ENCODE measurements around the gene FAM229B. TPM values are rescaled to one million over a fixed set of nuclear protein-coding genes. Genes with fewer than 3 reads are reported as not detected.

The FAM229B gene
- total and polyA plus RNA-seq, 2 of the 4 experiments (the other 2 are of a cell fraction): 8.6 to 25.6 TPM

GRCh38 chr6:112149236-112149635, 61.8 kb downstream of the FAM229B start:
- Histone ChIP-seq H3K36me3 (ENCODE audit: control insufficient read depth, insufficient read depth, low read length) (peaks cover 23% of the 10 kb centered on the region), H2AK5ac (ENCODE audit: low read depth, low read length) (0 out of 2 replicates have a peak overlapping the region, but pooled peaks have one; percentile 51), H2BK15ac (ENCODE audit: low read depth, low read length) (peak overlapping the region; percentile 61; the same call in 1 of the 3 replicates), H3K56ac (ENCODE audit: extremely low read depth, insufficient read depth, low read length) (no peak overlapping the region), H4K91ac (ENCODE audit: insufficient read depth, low read depth, low read length) (no peak overlapping the region; the same call in 1 of the 2 replicates), H2AK9ac (replicated peaks; ENCODE audit: low read depth, low read length, poor library complexity) (no peak overlapping the region), H3K79me1 (ENCODE audit: low read depth in 1 of 2, low read length in 2 of 2) (no peaks in the 10 kb centered on the region), H3K23ac (ENCODE audit: low read depth, low read length) (peak overlapping the region; percentile 46; the same call in 1 of the 2 replicates), H3K4me2 (ENCODE audit: low read depth, low read length) (no peak overlapping the region), H3K9me3 (ENCODE audit: control insufficient read depth, insufficient read depth, low read length) (no peaks in the 10 kb centered on the region), H3K18ac (ENCODE audit: low read depth, low read length) (peak overlapping the region; percentile 69; the same call in 1 of the 2 replicates), H3K4me1 (ENCODE audit: control insufficient read depth, insufficient read depth, low read length) (peaks cover 7% of the 10 kb centered on the region), H2BK120ac (ENCODE audit: low read depth, low read length) (peak overlapping the region; percentile 62; the same call in 1 of the 2 replicates), H3K9me1 (ENCODE audit: insufficient read depth, low read length) (peaks cover 12% of the 10 kb centered on the region), H2AFZ (replicated peaks; ENCODE audit: low read length, poor library complexity) (no peak overlapping the region), H3K27me3 (ENCODE audit: control insufficient read depth, insufficient read depth, low read length) (no peaks in the 10 kb centered on the region), H3K4me3 (ENCODE audit: insufficient read depth, low read depth, low read length) (no peak overlapping the region), H3K4ac (ENCODE audit: low read depth, low read length) (peak overlapping the region; percentile 78), H2BK5ac (ENCODE audit: low read depth, low read length, poor library complexity, severe bottlenecking) (peak overlapping the region; percentile 27), H4K5ac (ENCODE audit: low read depth, low read length) (peak overlapping the region; percentile 74), H4K20me1 (ENCODE audit: insufficient read depth, low read length) (no peaks in the 10 kb centered on the region), H2BK20ac (ENCODE audit: low read depth, low read length) (no peak overlapping the region), H3K27ac (ENCODE audit: insufficient read depth, low read length) (peak overlapping the region; percentile 94; the same call in 1 of the 2 replicates), H3K14ac (replicated peaks; ENCODE audit: low read depth, low read length) (peak overlapping the region; percentile 61; the same call in 1 of the 2 replicates), H3K9ac (ENCODE audit: low read depth, low read length) (0 out of 2 replicates have a peak overlapping the region, but pooled peaks have one; percentile 42), H4K8ac (ENCODE audit: low read depth in 2 of 2, low read length in 2 of 2) (peak overlapping the region; percentile 31 to 67; a peak in 2 of 4 replicates)
- DNase-seq (peak; percentile 3), ATAC-seq (ENCODE audit: low read depth) (no peak)
- in situ Hi-C loops (cut with MboI; ENCODE audit: low sequenced_read_pairs): no loop called here
- intact Hi-C loops (cut with micrococcal nuclease): loop anchor here (5.0 kb wide), 1 partner anchor 37 kb away; no protein-coding TSS in a partner anchor
- ChIA-PET POLR2A (ENCODE audit: unreplicated experiment) (no interaction called here), CTCF (no interaction called here)
- no TSS peak for BruUV-seq (replicated peaks)
- no peak for TF ChIP-seq SMC3 (IDR thresholded peaks at IDR 0.05; ENCODE audit: low read depth, low read length)
- no peak for TF ChIP-seq ELK1 (IDR thresholded peaks at IDR 0.05; ENCODE audit: borderline replicate concordance, low read depth, low read length)
- TF ChIP-seq CEBPB (IDR thresholded peaks at IDR 0.05; ENCODE audit: low read depth, low read length): no peak
- TF ChIP-seq USF2 (IDR thresholded peaks at IDR 0.05; ENCODE audit: low read depth, low read length): no peak
- no peak for TF ChIP-seq POLR2A (IDR thresholded peaks at IDR 0.05; ENCODE audit: low read depth, low read length)
- no peak for TF ChIP-seq MXI1 (IDR thresholded peaks at IDR 0.05; ENCODE audit: borderline replicate concordance, low read depth, low read length)
- no peak for TF ChIP-seq RAD21 (IDR thresholded peaks at IDR 0.05; ENCODE audit: low read length)
- no peak for TF ChIP-seq NFE2L2 (IDR thresholded peaks at IDR 0.05; ENCODE audit: low read depth, low read length)
- no peak for TF ChIP-seq CHD1 (IDR thresholded peaks at IDR 0.05; ENCODE audit: low read depth, low read length)
- TF ChIP-seq RFX5 (IDR thresholded peaks at IDR 0.05; ENCODE audit: low read depth, low read length): no peak
- TF ChIP-seq CTCF (conservative IDR thresholded peaks at IDR 0.05; ENCODE audit: low read depth, low read length): no peak
- no peak for TF ChIP-seq MAZ (IDR thresholded peaks at IDR 0.05; ENCODE audit: borderline replicate concordance, low read depth, low read length)
- no peak for TF ChIP-seq RCOR1 (IDR thresholded peaks at IDR 0.05; ENCODE audit: insufficient replicate concordance, low read length)
- no peak for TF ChIP-seq BHLHE40 (IDR thresholded peaks at IDR 0.05; ENCODE audit: low read depth, low read length)
- no peak for TF ChIP-seq MAFK (IDR thresholded peaks at IDR 0.05; ENCODE audit: low read depth, low read length)
- TF ChIP-seq FOS (IDR thresholded peaks at IDR 0.05; ENCODE audit: low read depth, low read length): no peak
- WGBS, 2 experiments (ENCODE audit: extremely low coverage in 2 of 2, insufficient read length in 1 of 2): no CpG with 5 or more reads among the region's 1 CpG
- dilution Hi-C loops (cut with HindIII; ENCODE audit: low sequenced_read_pairs, unreplicated experiment): no loop called here

Data from IMR-90 (cell line).